Activated T-helper 17 cell treated with anti-CD3 and anti-CD28 coated beads, Interleukin-2, amount 50 U/mL, for 72 hours (primary cell): ENCODE data around the gene COL27A1. TPM values are rescaled to one million over a fixed set of nuclear protein-coding genes. Genes with fewer than 3 reads are reported as not detected.

ENCODE experiments used
- ATAC-seq: fragments of 150-1000 bp; cut with Tn5 transposase; replicated peaks from 2 replicates; pipeline ENCODE4 v1.10.0; 2021; ENCODE audit warnings: mild to moderate bottlenecking, moderate library complexity
- H3K27ac Mint-ChIP-seq: one replicate; pipeline ENCODE4 v1.8.0; 2022; ENCODE audit warnings: mixed read lengths
- H3K27me3 Mint-ChIP-seq: one replicate; pipeline ENCODE4 v1.8.0; 2022; ENCODE audit warnings: mixed read lengths
- H3K36me3 Mint-ChIP-seq: one replicate; pipeline ENCODE4 v1.8.0; 2022; ENCODE audit warnings: low read depth, mild to moderate bottlenecking, mixed read lengths
- H3K4me1 Mint-ChIP-seq: one replicate; pipeline ENCODE4 v1.8.0; 2022; ENCODE audit warnings: mixed read lengths
- H3K4me3 Mint-ChIP-seq: one replicate; pipeline ENCODE4 v1.8.0; 2022; ENCODE audit warnings: mild to moderate bottlenecking, mixed read lengths
- H3K9me3 Mint-ChIP-seq: one replicate; pipeline ENCODE4 v1.8.0; 2022; ENCODE audit warnings: mixed read lengths
- total RNA-seq, 2 donors: library from RNA; stranded (reverse); gene quantifications; one replicate each; pipeline ENCODE4 v1.2.3, GENCODE V29; 2022

The COL27A1 gene
- total RNA-seq, 2 donors from 2014 or later = 7.8 to 12.0 TPM

DNA sequence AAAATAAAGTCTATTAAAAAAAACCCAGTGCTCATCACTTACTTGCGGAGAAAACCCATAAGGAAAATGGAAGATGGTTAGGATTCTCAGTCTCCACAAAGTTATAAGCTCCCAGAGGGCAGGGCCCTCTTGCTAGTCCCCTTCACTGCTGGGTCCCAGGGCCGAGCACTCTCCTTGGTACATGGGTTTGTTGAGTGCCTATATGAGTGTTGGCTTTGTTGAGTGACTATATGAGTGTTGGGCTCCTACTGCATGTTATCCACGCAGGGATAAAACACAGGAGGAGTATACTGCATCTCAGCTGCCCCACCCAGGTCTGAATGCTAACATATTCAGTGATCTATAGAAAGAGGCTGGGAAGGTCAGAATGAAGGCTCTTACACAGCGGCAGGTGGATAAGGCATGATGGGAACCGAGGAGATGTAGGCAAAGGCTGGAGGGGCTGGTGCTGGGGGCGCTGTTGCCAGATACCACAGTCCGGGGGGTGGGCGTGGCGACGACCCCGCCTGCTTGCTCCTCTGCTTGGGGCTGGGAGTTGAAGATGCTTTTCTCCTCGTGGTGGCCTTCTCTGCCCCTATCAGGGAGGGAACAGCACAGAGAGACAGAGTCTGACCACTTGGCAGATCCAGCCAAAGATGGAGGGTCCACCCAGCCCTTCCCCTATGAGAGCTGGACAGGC is 186.0 kb downstream of the COL27A1 start:
- no peaks in the 10 kb centered on the region for H3K27me3 Mint-ChIP-seq
- peaks cover 100% of the 10 kb centered on the region for H3K36me3 Mint-ChIP-seq
- no peak overlapping the region for H3K4me3 Mint-ChIP-seq
- no peak for ATAC-seq
- peak overlapping the region; percentile 80 for H3K27ac Mint-ChIP-seq
- no peaks in the 10 kb centered on the region for H3K9me3 Mint-ChIP-seq
- H3K4me1 Mint-ChIP-seq = peaks cover 10% of the 10 kb centered on the region

DNA sequence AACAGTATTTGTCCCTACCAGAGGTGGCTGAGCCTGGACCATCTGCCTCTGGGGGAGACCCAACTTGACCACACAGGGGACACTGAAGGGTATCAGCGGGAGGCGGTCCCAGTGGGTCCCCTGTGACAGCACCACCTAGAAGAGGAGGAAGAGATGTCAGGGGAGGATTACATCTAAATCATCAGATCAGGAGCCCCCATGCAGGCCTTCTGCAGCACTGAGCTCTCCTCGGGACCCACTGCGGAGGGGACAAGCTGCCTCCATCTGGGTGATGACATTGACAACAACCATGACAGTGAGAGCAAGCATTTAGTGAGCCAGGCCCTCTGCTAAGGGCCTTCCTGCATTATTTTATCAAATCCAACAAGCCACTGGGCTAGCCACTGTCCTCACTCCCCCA is 186.7 kb downstream of the COL27A1 start:
- H3K36me3 Mint-ChIP-seq = peaks cover 100% of the 10 kb centered on the region
- no peaks in the 10 kb centered on the region for H3K27me3 Mint-ChIP-seq
- no peak overlapping the region for H3K4me3 Mint-ChIP-seq
- peak overlapping the region; percentile 80 for H3K27ac Mint-ChIP-seq
- peaks cover 10% of the 10 kb centered on the region for H3K4me1 Mint-ChIP-seq
- ATAC-seq = no peak
- no peaks in the 10 kb centered on the region for H3K9me3 Mint-ChIP-seq

DNA sequence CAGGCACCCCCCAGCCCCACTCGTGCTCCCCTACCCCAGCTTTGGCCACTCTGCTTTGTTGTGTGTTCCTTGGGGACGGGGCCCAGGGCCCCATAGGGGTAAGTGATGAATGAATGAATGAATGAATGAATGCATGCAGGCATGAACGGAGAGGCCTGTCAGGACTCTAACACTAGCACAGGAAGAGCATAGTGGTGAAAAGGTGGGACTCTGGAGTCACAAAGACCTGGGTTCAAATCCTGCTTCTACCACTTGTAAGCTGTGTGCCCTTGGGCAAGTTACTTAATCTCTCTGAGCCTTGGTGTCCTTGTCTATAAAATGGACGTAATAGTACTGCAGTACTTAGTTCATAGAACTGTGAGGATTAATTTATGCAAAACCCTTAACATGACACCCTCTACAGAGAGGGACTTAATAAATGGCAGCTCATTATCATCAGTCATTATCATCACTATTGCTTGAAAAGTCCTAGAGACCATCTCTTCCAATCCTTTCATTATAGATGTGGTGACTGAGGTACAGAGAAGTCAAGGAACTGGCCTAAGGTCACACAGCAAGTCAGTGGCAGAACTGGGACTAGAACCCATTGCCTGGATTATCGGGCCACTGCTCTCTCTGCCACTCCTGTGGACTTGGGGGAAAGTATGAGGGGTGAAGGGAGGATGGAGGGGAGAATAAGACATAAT is 187.6 kb downstream of the COL27A1 start:
- peaks cover 100% of the 10 kb centered on the region for H3K36me3 Mint-ChIP-seq
- ATAC-seq = no peak
- H3K4me3 Mint-ChIP-seq = no peak overlapping the region
- H3K27ac Mint-ChIP-seq = peak overlapping the region; percentile 76
- H3K27me3 Mint-ChIP-seq = no peaks in the 10 kb centered on the region
- peaks cover 10% of the 10 kb centered on the region for H3K4me1 Mint-ChIP-seq
- no peaks in the 10 kb centered on the region for H3K9me3 Mint-ChIP-seq

DNA sequence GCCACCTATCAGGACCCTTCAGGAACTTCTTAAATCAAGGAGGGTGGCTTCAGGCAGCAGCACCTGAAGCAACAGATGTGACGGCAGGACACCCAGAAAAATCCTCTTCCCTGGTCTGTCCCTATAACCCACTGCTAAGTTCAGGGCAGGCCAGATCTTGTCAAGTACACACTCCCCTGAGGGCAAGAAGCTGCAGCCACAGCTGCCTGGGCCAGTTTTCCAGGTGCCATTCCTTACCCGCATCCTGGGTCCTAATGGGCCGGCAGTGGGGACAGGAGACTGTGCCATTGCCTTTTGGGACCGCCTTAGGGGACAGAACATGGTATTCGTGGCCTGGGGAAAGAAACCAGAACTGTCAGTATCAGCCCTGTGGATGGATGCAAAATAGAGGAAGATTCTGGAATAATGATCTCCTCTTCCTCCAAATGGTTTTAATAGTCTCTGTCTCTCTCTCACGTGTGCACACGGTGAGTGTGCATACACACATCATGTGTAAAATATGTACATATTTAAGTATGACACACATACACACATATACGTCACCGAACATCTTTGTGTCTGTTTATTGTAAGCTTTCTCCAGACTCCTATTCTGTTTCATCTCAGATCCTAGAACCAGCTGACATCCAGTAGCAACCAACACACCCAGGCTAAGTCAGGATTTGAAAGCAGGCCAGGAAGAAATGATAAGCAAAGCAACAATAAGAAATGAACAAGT is 188.3 kb downstream of the COL27A1 start:
- no peaks in the 10 kb centered on the region for H3K9me3 Mint-ChIP-seq
- H3K4me1 Mint-ChIP-seq = peaks cover 17% of the 10 kb centered on the region
- H3K27me3 Mint-ChIP-seq = no peaks in the 10 kb centered on the region
- peaks cover 100% of the 10 kb centered on the region for H3K36me3 Mint-ChIP-seq
- no peak for ATAC-seq
- H3K27ac Mint-ChIP-seq = peak overlapping the region; percentile 76
- no peak overlapping the region for H3K4me3 Mint-ChIP-seq

DNA sequence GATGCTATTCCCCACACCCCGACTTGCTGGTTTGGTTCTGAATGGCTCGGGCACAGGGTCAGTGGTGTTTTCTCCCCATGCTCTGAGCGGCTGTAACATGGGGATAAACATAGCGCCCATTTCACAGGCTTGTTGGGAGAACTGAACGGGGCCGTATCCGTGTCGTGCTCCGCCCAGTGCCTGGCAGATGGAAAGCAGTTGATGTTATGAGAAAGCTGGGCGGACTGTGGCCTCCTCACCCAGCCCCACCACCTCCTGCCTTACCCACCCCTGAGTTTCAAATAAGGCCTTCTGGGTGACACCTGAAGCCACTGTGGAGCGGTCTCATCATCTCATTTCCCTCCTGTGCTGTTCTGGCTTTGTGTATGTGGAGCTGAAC is 188.8 kb downstream of the COL27A1 start:
- ATAC-seq = no peak
- no peaks in the 10 kb centered on the region for H3K9me3 Mint-ChIP-seq
- peaks cover 23% of the 10 kb centered on the region for H3K4me1 Mint-ChIP-seq
- H3K27ac Mint-ChIP-seq = peak overlapping the region; percentile 76
- H3K27me3 Mint-ChIP-seq = no peaks in the 10 kb centered on the region
- H3K36me3 Mint-ChIP-seq = peaks cover 100% of the 10 kb centered on the region
- H3K4me3 Mint-ChIP-seq = no peak overlapping the region

DNA sequence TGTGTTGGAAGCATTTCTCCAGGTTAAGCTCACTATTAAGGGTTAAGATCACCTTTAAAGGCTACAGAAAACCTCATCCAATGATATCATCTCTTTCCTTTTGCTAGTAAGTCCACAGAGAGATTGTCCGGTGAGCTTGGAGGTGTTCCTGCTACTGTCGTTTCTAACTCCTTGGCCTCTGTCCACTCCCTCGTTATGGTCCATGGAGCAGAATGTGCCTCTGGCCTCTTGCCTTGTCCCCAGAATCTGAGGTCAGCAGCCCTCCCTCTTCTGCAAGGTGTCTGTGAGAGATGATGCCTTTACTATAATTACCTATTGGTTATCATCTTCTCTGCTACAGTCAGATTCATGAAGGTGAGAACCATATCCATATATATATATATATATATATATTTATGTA is 189.4 kb downstream of the COL27A1 start:
- H3K27me3 Mint-ChIP-seq = no peaks in the 10 kb centered on the region
- H3K27ac Mint-ChIP-seq = peak overlapping the region; percentile 76
- no peaks in the 10 kb centered on the region for H3K9me3 Mint-ChIP-seq
- peaks cover 100% of the 10 kb centered on the region for H3K36me3 Mint-ChIP-seq
- H3K4me3 Mint-ChIP-seq = no peak overlapping the region
- ATAC-seq = no peak
- H3K4me1 Mint-ChIP-seq = peaks cover 28% of the 10 kb centered on the region

DNA sequence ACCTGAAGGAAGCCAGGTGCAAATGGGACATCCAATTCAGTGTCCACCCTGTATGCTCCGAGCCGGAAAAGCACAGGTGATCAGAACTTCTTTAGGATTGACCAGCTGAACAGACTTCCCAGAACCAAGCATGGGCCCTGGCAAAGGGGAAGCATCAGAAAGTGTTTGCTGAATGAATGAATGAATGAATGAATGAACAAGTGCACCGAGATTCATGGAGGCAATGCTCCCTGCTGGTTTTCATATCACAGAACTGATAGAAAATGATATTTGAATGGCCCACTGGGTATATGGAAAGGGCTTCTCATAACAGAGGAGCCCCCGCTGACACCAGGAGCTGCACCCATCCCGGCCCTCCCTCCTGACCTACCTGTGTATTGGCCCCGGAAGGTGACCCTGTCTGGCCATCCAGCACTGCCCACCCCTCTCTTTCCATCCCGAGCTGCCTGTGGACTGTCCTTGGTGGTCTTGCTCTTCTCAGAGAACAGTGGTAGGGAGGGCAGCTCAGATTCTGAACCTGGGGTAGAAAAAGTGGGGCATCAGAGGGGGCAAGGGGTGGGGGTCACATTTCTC is 190.2 kb downstream of the COL27A1 start:
- Mint-ChIP-seq H3K36me3 (peaks cover 100% of the 10 kb centered on the region), H3K27me3 (no peaks in the 10 kb centered on the region), H3K4me1 (peaks cover 37% of the 10 kb centered on the region), H3K9me3 (no peaks in the 10 kb centered on the region), H3K4me3 (no peak overlapping the region), H3K27ac (peak overlapping the region; percentile 76)
- no peak for ATAC-seq

DNA sequence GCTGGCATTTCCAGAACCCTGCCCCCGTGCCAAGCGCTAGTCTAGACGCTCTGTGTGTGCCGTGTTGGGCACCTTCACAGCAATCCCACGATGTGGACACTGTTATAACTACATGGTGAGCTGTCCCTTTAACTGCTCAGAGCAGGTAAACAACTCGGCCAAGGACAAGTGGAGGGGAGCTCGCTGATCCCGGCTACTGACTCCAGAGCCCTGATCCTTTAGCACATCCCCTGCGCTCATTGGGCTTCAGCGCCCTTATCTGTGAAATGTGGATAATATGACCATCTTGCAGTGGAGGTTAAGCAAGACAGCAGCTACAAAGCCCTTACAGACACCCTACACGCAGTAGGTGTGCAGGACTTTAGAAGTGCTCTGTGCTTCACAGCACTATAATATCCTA is 190.8 kb downstream of the COL27A1 start:
- ATAC-seq = no peak
- Mint-ChIP-seq H3K9me3 (no peaks in the 10 kb centered on the region), H3K4me3 (peak overlapping the region; percentile 30), H3K27ac (peak overlapping the region; percentile 78), H3K4me1 (peaks cover 38% of the 10 kb centered on the region), H3K36me3 (peaks cover 100% of the 10 kb centered on the region), H3K27me3 (no peaks in the 10 kb centered on the region)

DNA sequence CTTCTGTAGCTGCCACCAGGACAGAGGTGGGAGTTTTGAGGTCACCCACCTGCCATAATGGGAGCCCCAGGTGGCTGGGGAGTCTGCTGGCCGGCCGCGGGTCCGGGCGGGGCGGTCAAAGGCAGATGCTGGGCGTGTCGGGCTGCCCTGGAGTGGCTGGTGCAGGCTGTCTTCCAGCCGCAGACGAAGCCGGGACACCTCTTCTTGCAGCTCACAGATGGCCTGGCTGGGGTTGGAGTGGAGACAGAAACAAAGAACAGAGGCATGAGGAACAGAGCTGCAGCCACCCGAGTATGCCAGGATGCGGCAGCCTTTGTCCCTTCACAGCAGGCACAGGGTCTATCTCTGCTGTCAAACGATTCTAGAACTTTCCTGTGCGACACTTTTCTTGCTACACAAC is 192.3 kb downstream of the COL27A1 start:
- H3K4me1 Mint-ChIP-seq = peaks cover 34% of the 10 kb centered on the region

DNA sequence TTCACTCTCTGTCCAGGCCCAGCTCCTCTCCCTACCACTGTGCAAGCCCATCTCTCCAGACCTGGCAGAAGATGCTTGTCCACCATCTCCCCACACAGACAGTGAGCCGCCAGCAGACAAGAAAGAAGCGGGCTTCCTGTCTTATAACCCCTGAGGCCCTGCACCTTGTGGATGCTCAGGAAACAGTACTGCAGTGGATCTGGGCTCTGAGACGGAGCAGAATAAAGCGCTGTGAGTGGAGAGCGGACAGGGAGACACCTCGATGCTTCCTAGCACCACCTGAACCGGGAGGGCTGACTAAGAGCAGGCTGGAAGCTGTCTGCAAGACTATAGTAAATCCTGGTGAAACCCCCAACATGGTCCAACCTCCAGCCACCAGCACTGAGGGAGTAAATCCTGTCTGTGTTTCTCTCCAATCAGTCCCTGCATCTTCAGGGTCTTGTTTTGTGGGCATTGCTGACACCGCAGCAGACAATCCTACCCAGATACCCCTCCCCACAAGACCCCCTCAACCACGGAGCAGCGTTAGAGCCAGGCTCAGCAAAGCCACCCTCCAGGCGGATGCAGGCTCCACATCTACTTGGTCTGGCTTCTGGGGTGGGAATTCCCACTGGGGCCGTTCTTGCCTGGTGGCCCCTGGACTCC is 193.0 kb downstream of the COL27A1 start:
- no peaks in the 10 kb centered on the region for H3K27me3 Mint-ChIP-seq
- no peak for ATAC-seq
- peaks cover 34% of the 10 kb centered on the region for H3K4me1 Mint-ChIP-seq
- H3K4me3 Mint-ChIP-seq = peak overlapping the region; percentile 58
- peaks cover 100% of the 10 kb centered on the region for H3K36me3 Mint-ChIP-seq
- H3K9me3 Mint-ChIP-seq = no peaks in the 10 kb centered on the region
- peak overlapping the region; percentile 88 for H3K27ac Mint-ChIP-seq

More for the DNA sequence above, 192.3 kb downstream of the COL27A1 start:
- Mint-ChIP-seq H3K27ac (peak overlapping the region; percentile 88), H3K36me3 (peaks cover 100% of the 10 kb centered on the region), H3K9me3 (no peaks in the 10 kb centered on the region), H3K4me3 (no peak overlapping the region), H3K27me3 (no peaks in the 10 kb centered on the region)
- ATAC-seq = no peak

DNA sequence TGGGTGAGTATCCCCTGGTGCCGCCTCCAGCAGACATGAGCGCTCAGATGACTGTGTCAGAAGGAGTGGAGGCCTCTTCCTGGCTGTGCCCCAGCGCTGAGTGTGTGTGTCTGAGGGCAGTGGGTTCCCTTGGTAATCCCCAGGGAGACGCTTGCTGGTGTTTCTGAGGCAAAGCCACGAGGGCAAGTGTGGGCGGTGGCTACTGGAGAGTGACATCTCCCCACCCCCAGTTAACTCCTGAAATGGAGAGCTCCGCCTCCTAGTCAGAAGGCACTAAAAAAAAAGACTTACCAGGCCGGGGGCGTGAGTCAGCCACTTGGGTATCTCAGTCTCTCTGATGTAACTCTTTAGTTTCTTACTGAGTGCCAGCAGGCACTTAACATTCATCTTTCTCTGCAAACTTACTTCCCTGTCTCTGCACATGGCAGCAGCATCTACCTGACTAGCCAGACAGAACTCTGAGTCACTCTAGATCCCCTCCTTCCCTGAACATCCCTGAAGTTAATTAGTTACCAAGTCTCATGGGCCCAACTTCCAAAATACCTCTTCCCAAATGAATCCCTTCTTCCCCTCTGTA is 193.7 kb downstream of the COL27A1 start:
- peak; percentile 93 for ATAC-seq
- H3K27me3 Mint-ChIP-seq = no peaks in the 10 kb centered on the region
- H3K36me3 Mint-ChIP-seq = peaks cover 100% of the 10 kb centered on the region
- H3K9me3 Mint-ChIP-seq = no peaks in the 10 kb centered on the region
- H3K4me1 Mint-ChIP-seq = peaks cover 31% of the 10 kb centered on the region
- H3K4me3 Mint-ChIP-seq = peak overlapping the region; percentile 58
- peak overlapping the region; percentile 88 for H3K27ac Mint-ChIP-seq

DNA sequence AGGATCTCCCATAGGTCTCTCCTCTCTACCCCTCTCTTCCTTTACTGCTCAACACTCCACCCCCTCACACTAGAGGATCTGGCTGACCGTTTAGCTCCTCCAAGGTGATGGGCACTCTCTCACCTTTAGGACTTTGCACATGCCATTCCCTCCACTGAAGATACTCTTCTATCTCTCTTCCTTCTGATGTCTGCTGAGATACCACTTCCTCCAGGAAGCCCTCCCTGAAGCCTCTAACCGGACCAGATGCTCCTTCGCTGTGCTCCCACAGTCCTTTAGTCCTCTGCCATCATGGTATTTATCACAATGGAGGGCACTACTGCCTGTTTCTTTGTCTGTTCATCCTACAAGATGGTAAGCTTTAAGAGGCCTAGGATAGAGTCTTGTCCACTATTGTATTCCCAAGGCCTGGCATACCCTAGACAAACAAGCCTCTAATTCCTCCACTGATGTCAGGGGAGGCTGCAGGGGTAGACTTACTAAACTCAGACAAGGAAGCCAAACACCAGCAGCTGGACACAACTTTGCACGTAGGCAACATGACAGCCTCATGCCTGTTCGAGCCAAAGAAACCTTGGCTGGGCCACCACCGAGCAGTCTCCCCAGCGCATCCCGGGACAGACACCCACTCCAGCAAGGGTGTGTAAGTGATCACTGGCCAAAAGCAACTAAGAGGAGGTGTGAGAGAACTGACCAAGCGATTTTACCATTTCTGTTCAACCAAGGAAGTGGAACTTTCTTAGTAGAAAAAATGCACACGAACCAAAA is 194.6 kb downstream of the COL27A1 start:
- no peak for ATAC-seq
- Mint-ChIP-seq H3K9me3 (no peaks in the 10 kb centered on the region), H3K27me3 (no peaks in the 10 kb centered on the region), H3K4me3 (peak overlapping the region; percentile 58), H3K4me1 (peaks cover 29% of the 10 kb centered on the region), H3K27ac (peak overlapping the region; percentile 88), H3K36me3 (peaks cover 100% of the 10 kb centered on the region)

DNA sequence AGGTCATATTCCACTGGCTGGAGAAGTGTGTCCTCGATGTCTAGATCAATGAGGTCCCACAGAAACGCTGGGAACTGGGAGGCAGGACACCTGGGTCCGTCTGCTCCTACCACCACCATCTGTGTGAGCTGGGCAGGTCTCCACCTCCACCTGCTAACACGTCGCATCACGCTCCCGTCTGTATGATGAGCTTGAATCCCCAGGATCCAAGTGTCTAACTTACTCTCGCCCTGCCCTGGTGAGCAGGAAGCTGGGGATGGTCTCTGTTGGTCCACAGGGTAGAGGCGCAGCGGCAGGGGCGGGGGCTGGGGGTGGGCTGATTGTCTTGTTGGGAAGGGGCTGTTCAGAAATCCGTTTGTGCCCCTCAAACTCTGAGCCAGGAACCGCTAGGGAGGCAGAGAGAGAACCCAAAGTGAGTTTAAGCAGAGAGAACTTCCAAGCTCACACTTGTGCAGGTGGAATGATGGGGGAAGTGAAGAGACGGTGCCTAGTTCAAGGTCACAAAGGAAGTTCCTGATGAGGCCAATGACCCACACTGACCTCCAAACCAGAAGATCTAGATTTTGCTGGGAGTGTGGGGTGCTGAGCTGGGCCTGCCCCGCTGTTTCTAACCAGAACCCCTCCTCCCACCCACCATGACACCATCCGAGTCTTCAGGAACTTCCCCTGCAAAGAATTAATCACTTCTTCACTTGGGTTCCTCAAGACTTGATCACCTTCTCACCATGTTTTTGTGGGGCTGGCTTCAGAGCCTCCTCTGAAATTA is 195.5 kb downstream of the COL27A1 start:
- Mint-ChIP-seq H3K27ac (peak overlapping the region; percentile 88), H3K4me3 (peak overlapping the region; percentile 58), H3K36me3 (peaks cover 100% of the 10 kb centered on the region), H3K4me1 (peaks cover 29% of the 10 kb centered on the region), H3K9me3 (no peaks in the 10 kb centered on the region), H3K27me3 (no peaks in the 10 kb centered on the region)
- ATAC-seq = peak; percentile 15
